ENCODE measurements around the gene ZNF766.

DNA sequence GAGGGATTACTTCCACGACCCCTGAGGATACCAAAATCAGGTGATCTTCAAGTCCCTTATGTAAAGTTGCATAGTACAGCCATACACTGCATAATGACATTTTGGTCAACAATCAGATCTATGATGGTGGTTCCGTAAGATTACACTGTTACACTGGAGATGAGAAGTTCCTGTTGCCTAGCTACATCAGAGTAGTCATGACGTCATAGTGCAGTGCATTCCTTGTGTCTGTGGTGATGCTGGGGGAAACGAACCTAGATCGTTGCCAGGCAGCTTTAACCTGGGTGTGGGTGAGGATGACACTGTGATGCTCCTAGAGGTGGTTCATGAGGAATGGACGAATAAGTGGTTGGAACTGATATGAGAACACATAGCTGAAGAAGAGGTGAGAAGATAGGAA, 75.8 kb downstream of the ZNF766 start:
- TF ChIP-seq, protein P1, sequence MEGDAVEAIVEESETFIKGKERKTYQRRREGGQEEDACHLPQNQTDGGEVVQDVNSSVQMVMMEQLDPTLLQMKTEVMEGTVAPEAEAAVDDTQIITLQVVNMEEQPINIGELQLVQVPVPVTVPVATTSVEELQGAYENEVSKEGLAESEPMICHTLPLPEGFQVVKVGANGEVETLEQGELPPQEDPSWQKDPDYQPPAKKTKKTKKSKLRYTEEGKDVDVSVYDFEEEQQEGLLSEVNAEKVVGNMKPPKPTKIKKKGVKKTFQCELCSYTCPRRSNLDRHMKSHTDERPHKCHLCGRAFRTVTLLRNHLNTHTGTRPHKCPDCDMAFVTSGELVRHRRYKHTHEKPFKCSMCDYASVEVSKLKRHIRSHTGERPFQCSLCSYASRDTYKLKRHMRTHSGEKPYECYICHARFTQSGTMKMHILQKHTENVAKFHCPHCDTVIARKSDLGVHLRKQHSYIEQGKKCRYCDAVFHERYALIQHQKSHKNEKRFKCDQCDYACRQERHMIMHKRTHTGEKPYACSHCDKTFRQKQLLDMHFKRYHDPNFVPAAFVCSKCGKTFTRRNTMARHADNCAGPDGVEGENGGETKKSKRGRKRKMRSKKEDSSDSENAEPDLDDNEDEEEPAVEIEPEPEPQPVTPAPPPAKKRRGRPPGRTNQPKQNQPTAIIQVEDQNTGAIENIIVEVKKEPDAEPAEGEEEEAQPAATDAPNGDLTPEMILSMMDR (conservative IDR thresholded peaks at IDR 0.05; ENCODE audit: low read length) = no peak
- TF ChIP-seq EZH2phosphoT487 (IDR thresholded peaks at IDR 0.05; ENCODE audit: borderline replicate concordance, low read depth, low read length) = no peak
